Loucy (cell line): Measurements from ENCODE around the gene SEC62.

Experiments
- CTCF ChIP-seq: fragments of 200-600 bp; sonication (generic); conservative IDR thresholded peaks from 2 replicates; pipeline ENCODE4 v1.5.1; 2014; ENCODE audit warnings: mild to moderate bottlenecking, antibody characterized with exemption, low read length
- EZH2phosphoT487 ChIP-seq: fragments of 200-600 bp; IDR thresholded peaks from 2 replicates; pipeline ENCODE4 v1.6.1; 2018; ENCODE audit warnings: antibody characterized with exemption, mild to moderate bottlenecking, moderate library complexity, borderline replicate concordance

GRCh38 chr3:170022336-170022735 lies 55.7 kb downstream of the SEC62 start:
- no peak for TF ChIP-seq CTCF
- no peak for TF ChIP-seq EZH2phosphoT487
